SH-SY5Y (cell line): ENCODE measurements around the gene HPCAL1.

Experiments
- GATA2 ChIP-seq: IDR thresholded peaks from 2 replicates; pipeline ENCODE4 v1.6.1; 2011; ENCODE audit warnings: mild to moderate bottlenecking, low read depth, low read length
- GATA3 ChIP-seq: IDR thresholded peaks from 2 replicates; pipeline ENCODE4 v1.6.1; 2011; ENCODE audit warnings: low read depth, mild to moderate bottlenecking, low read length, moderate library complexity

DNA sequence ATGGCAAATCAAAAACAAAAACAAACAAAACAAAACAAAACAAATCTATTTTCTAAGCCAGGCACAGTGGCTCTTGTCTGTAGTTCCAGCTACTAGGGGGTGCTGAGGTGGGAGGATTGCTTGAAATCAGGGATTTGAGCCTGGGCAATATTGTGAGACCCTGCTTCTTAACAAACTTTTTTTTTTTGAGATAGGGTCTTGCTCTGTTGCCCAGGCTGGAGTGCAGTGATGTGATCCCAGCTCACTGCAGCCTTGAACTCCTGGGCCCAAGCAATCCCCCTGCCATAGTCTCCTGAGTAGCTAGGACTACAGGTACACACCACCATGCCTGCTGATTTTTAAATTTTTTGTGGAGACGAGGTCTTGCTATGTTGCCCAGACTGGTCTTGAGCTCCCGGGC, 6.2 kb downstream of the HPCAL1 start:
- TF ChIP-seq GATA2 (no peak), GATA3 (no peak)
